Sigmoid colon (tissue), 4 donors: ENCODE results near the gene LTC4S.

Experiments used
- EP300 ChIP-seq, 4 donors: sonication (generic); formaldehyde crosslinking; IDR thresholded peaks; one replicate each; pipeline ENCODE4 v1.6.1; 2017; ENCODE audit warnings: antibody characterized with exemption in 4 of 4
- POLR2A ChIP-seq, 2 donors: fragments of 450-650 bp; IDR thresholded peaks; one replicate each; pipeline ENCODE4 v1.6.1; 2016; ENCODE audit warnings: antibody characterized with exemption in 2 of 2, mild to moderate bottlenecking in 2 of 2, moderate library complexity in 2 of 2
- TF ChIP-seq, protein P1 (sequence below), 4 experiments: fragments of 450-650 bp in 3 of 4; fragments of 200-600 bp in 1 of 4; IDR thresholded peaks; one replicate each; pipeline ENCODE4 v1.5.1; 2016 to 2019; ENCODE audit warnings: antibody characterized with exemption in 4 of 4, mild to moderate bottlenecking in 3 of 4, moderate library complexity in 2 of 4

DNA sequence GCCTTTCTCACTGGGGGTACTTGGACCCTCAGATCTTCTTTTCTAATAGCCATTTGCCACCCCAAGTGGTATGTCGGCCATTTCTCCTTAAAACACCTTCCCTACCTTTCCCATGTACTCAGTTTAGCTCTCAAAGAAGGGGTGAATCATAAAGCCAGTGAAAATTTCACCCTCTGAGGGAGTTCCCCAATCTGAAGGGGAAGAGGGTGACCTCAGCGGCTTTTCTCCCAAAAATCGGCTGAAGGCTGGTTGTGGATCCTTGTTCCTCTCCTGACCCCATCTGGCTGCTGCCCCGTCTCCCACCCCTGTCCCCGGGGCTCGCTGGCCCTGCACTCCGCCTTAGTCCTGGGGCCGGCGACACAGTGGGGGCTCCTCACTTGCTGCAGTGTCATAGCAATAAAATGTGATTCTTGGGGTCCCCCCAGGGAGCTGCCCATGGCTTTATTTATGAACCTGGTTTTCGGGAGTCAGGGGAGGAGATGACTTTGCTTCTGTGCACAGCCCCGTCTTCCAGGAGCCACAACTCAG, 17.3 kb upstream of the LTC4S start:
- TF ChIP-seq EP300 (IDR thresholded peaks at IDR 0.05) (no peak), POLR2A (IDR thresholded peaks at IDR 0.05) (no peak)
- TF ChIP-seq, protein P1, sequence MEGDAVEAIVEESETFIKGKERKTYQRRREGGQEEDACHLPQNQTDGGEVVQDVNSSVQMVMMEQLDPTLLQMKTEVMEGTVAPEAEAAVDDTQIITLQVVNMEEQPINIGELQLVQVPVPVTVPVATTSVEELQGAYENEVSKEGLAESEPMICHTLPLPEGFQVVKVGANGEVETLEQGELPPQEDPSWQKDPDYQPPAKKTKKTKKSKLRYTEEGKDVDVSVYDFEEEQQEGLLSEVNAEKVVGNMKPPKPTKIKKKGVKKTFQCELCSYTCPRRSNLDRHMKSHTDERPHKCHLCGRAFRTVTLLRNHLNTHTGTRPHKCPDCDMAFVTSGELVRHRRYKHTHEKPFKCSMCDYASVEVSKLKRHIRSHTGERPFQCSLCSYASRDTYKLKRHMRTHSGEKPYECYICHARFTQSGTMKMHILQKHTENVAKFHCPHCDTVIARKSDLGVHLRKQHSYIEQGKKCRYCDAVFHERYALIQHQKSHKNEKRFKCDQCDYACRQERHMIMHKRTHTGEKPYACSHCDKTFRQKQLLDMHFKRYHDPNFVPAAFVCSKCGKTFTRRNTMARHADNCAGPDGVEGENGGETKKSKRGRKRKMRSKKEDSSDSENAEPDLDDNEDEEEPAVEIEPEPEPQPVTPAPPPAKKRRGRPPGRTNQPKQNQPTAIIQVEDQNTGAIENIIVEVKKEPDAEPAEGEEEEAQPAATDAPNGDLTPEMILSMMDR (IDR thresholded peaks at IDR 0.05) = no peak
